Measurements from ENCODE around the gene EPN2. TPM values are rescaled to one million over a fixed set of nuclear protein-coding genes. Genes with fewer than 3 reads are reported as not detected.
A peak's percentile ranks its signal among the peaks of the same experiment; 100 is the strongest.
"Not testable (repeated sequence)": the region's sequence is repeated elsewhere in the genome, so short reads cannot be mapped to it uniquely, and the experiment has no call there.

The EPN2 gene
- 10 to 100 TPM; 18.0 to 32.3 (median 20.7) TPM for total RNA-seq

- Histone ChIP-seq H3K4me3 (peak within 1 kb of the TSS; percentile 70 to 100 (median 95)), H3K27ac (peak within 1 kb of the TSS; percentile 68 to 97), H3K4me1 (replicated peaks in 1 of 2) (peaks cover 7 to 12% of the 10 kb centered on the region in 2 donors)
- in situ Hi-C loops (cut with MboI; ENCODE audit: low pct_unique_long_range_greater_than_20kb in 2 of 9, low sequenced_read_pairs in 9 of 9, unreplicated experiment in 9 of 9); ATAC-seq (replicated peaks in 6 of 8): not testable (repeated sequence)
- WGBS, 10 experiments, result no CpG with 5 or more reads among the region's 31 CpGs
Measured at GRCh38 chr17:19237139-19237388, at the start of gene EPN2. Gene EPN2, plus strand, starts transcription at chr17:19237366. Its CDS starts 45,754 bp downstream, at chr17:19283120.

DNA sequence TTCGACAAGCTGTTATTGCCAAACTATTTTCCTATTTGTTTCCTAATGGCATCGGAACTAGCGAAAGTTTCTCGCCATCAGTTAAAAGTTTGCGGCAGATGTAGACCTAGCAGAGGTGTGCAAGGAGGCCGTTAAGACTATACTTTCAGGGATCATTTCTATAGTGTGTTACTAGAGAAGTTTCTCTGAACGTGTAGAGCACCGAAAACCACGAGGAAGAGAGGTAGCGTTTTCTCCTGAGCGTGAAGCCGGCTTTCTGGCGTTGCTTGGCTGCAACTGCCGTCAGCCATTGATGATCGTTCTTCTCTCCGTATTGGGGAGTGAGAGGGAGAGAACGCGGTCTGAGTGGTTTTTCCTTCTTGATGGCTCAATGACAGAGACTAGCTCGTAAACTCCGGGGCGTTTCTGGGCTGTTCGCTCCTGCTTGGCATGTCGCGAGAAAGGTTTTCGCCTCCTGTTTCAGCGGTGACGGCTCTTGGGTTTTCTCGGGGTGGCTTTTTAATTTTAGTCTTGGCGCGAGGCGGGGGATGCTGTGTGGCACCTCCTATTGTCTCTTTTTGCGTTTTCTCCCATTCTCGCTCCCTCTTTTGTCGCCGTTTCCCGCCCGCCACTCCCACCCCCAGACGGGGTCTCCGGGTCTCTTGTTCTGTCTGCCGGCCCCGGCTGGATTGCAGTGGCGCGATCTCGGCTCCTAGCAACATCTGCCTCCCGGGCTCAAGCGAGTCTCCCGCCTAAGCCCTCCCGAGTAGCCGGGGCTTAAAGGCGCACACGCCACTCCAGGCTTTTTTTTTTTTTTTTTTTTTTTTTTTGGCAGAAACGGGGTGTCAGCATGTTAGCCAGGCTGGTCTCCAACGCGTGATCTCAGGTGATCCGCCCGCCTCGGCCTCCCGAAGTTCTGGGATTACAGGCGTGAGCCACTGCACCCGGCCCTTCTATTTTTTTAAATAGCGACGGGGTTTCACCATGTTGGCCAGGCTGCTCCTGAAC lies 49.0 kb upstream of the EPN2 start:
- H3K4me1 ChIP-seq (replicated peaks in 1 of 2); in situ Hi-C loops (cut with MboI; ENCODE audit: low pct_unique_long_range_greater_than_20kb in 2 of 9, low sequenced_read_pairs in 9 of 9, unreplicated experiment in 9 of 9); H3K27ac ChIP-seq; H3K4me3 ChIP-seq: not testable (repeated sequence)
- peak in 5 of 8 experiments; percentile 48 to 60 (median 55) for ATAC-seq (replicated peaks in 6 of 8)
- WGBS, 10 experiments, result no CpG with 5 or more reads among the region's 62 CpGs

DNA sequence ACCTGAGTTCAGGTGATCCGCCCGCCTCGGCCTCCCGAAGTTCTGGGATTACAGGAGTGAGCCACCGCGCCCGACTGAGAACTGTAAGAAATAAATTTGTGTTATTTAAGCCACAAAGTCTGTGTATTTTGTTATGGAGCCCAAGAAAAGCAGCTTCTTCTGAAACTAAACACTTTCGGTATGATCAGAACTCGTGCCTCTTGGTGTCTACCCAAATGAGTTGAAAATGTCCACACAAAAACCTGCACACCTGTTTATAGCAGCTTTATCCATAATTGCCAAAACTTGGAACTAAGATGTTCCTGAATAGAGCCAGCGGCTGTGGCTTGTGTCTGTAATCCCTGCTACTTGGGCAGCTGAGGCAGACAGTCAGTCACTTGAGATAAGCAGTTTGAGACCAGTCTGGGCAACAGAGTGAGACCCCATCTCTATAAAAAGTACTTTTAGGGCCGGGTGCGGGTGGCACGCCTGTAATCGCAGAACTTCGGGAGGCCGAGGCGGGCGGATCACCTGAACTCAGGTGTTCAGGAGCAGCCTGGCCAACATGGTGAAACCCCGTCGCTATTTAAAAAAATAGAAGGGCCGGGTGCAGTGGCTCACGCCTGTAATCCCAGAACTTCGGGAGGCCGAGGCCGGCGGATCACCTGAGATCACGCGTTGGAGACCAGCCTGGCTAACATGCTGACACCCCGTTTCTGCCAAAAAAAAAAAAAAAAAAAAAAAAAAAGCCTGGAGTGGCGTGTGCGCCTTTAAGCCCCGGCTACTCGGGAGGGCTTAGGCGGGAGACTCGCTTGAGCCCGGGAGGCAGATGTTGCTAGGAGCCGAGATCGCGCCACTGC lies 48.1 kb upstream of the EPN2 start:
- H3K27ac ChIP-seq; in situ Hi-C loops (cut with MboI; ENCODE audit: low pct_unique_long_range_greater_than_20kb in 2 of 9, low sequenced_read_pairs in 9 of 9, unreplicated experiment in 9 of 9); H3K4me1 ChIP-seq (replicated peaks in 1 of 2); H3K4me3 ChIP-seq: not testable (repeated sequence)
- ATAC-seq (replicated peaks in 6 of 8), result peak; percentile 81 to 91 (median 89)
- WGBS, 10 experiments, result no CpG with 5 or more reads among the region's 39 CpGs

DNA sequence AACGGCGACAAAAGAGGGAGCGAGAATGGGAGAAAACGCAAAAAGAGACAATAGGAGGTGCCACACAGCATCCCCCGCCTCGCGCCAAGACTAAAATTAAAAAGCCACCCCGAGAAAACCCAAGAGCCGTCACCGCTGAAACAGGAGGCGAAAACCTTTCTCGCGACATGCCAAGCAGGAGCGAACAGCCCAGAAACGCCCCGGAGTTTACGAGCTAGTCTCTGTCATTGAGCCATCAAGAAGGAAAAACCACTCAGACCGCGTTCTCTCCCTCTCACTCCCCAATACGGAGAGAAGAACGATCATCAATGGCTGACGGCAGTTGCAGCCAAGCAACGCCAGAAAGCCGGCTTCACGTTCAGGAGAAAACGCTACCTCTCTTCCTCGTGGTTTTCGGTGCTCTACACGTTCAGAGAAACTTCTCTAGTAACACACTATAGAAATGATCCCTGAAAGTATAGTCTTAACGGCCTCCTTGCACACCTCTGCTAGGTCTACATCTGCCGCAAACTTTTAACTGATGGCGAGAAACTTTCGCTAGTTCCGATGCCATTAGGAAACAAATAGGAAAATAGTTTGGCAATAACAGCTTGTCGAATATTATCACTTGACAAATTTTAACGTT lies 47.3 kb upstream of the EPN2 start:
- ATAC-seq (replicated peaks in 6 of 8); in situ Hi-C loops (cut with MboI; ENCODE audit: low pct_unique_long_range_greater_than_20kb in 2 of 9, low sequenced_read_pairs in 9 of 9, unreplicated experiment in 9 of 9); H3K4me1 ChIP-seq (replicated peaks in 1 of 2); H3K27ac ChIP-seq; H3K4me3 ChIP-seq: not testable (repeated sequence)
- no CpG with 5 or more reads among the region's 36 CpGs for WGBS, 10 experiments

DNA sequence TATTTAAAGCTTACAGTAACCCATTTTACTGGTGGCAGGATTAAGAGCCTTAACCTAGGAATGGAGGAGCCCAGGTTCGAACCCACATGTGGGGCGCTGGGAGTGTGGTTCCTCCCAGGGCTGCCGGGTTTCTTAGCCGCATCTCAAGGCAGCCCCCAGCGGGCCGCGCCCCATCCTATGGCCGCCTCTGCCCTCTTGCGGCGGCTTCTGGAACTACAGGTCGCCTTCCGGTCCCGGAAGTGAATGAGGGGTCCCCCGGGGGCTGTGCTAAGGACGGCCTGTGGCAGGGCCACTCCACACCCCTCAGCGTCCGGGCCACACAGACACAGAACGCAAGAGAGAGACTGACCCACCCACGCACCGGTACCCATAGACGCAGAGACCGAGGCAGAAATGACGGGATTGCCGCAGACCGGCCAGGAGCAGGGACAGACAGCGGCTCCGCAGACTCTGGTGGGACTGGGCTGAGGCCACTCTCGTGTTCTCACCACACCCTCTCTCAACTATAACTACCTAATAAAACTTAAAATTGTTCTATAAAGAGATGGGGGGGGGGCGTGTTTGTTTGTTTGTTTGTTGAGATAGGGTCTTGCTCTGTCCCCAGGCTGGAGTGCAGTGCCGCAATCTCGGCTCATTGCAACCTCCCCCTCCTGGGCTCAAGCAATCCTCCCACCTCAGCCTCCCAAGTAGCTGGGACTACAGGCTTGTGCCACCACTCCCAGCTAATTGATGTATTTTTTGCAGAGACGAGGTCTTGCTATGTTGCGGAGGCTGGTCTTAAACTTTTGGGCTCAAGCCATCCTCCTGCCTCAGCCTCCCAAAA lies 40.6 kb upstream of the EPN2 start:
- no CpG with 5 or more reads among the region's 33 CpGs for WGBS, 10 experiments
- ATAC-seq (replicated peaks in 6 of 8), result peak; percentile 96 to 98 (median 98)
- H3K4me1 ChIP-seq (replicated peaks in 1 of 2); H3K4me3 ChIP-seq; in situ Hi-C loops (cut with MboI; ENCODE audit: low pct_unique_long_range_greater_than_20kb in 2 of 9, low sequenced_read_pairs in 9 of 9, unreplicated experiment in 9 of 9); H3K27ac ChIP-seq: not testable (repeated sequence)

GRCh38 chr17:19202448-19202847 lies 34.7 kb upstream of the EPN2 start:
- H3K4me1 ChIP-seq (replicated peaks in 1 of 2); H3K27ac ChIP-seq; in situ Hi-C loops (cut with MboI; ENCODE audit: low pct_unique_long_range_greater_than_20kb in 2 of 9, low sequenced_read_pairs in 9 of 9, unreplicated experiment in 9 of 9); H3K4me3 ChIP-seq: not testable (repeated sequence)
- no CpG with 5 or more reads among the region's 20 CpGs for WGBS, 10 experiments
- ATAC-seq (replicated peaks in 6 of 8), result peak; percentile 93 to 100 (median 98)

- H3K27ac ChIP-seq; H3K4me3 ChIP-seq; H3K4me1 ChIP-seq (replicated peaks in 1 of 2); in situ Hi-C loops (cut with MboI; ENCODE audit: low pct_unique_long_range_greater_than_20kb in 2 of 9, low sequenced_read_pairs in 9 of 9, unreplicated experiment in 9 of 9): not testable (repeated sequence)
- WGBS, 10 experiments, result no CpG with 5 or more reads among the region's 3 CpGs
- peak; percentile 9 to 72 (median 58) for ATAC-seq (replicated peaks in 6 of 8)
Measured at GRCh38 chr17:19203429-19203828, 33.7 kb upstream of the EPN2 start.

DNA sequence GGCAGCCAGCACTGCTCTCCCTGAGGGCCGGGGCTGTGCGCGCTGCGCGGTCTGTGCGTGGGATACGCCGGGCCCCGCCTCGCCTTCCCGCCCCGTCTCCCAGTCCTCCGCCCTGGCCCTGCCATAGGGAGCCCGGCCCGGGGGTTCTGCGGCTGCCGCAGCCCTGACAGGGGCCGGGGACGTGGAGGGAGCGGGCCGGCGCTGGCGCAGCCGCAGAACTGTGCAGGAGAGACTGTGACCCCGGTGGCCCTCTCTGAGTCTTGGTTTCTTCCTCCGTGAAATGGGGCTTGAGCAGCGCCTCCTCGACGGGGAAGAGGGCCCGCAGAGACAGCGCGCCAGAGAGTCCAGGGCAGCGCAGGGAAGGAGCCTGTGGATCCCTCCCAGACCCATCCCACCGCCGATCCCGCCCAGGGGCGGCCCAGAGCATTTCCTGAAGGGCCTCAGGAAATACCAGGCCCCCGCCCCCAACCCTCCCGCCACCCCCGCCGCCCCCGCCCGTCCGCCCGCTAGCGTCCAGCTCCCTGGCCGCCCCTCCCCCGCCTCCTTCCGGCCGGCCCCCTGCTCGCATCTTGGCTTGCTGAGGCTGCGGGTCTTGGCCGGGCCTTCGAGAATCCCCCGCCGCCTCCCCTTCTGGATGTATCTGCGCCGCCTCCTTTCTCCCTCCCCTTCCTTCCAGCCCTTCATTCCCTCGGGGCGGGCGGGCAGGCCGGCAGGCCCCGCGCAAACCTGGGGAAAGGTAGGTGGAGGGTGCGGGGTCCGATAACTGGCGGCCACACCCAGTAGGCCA lies 21.9 kb upstream of the EPN2 start:
- in situ Hi-C loops (cut with MboI; ENCODE audit: low pct_unique_long_range_greater_than_20kb in 2 of 9, low sequenced_read_pairs in 9 of 9, unreplicated experiment in 9 of 9); H3K27ac ChIP-seq; H3K4me1 ChIP-seq (replicated peaks in 1 of 2); H3K4me3 ChIP-seq: not testable (repeated sequence)
- WGBS, 10 experiments, result no CpG with 5 or more reads among the region's 67 CpGs
- peak; percentile 63 to 92 (median 72) for ATAC-seq (replicated peaks in 6 of 8)

DNA sequence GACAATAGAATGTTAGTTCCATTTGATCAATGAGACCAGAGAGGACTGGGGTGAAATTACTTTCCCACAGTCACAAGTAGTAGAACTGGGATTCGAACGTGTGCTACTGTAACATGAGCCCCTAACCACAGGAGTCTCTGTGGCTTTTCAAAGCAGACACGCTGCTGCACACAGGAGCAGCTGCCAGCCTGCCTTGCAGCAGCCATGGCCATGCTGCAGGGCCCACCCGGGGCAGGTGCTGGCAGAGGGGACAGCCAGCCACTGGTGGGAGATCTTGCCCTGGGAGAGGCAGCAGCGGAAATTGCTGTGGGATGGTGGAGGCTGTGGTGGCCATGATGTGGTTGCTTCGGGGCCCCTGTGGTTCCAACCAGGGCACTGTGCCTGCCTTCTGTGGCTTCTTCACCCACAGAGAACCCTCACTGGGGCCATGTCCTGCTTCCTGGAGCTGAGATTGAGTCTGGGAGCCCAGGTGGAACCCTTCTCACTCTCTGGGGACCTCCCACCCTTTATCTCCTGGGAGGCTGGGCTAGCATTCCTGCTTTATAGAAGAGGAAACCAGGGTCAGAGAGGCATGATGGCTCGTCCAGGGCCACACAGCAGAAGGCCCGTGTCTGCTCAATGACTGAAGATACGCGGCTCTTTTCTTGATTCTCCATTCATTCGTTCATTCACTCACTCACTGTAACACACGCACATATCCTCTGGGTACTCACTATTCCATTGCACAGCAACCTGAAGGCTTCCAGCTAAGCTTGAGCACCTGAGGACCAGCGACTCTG lies 20.8 kb upstream of the EPN2 start:
- in situ Hi-C loops (cut with MboI; ENCODE audit: low pct_unique_long_range_greater_than_20kb in 2 of 9, low sequenced_read_pairs in 9 of 9, unreplicated experiment in 9 of 9), result not testable (repeated sequence)

DNA sequence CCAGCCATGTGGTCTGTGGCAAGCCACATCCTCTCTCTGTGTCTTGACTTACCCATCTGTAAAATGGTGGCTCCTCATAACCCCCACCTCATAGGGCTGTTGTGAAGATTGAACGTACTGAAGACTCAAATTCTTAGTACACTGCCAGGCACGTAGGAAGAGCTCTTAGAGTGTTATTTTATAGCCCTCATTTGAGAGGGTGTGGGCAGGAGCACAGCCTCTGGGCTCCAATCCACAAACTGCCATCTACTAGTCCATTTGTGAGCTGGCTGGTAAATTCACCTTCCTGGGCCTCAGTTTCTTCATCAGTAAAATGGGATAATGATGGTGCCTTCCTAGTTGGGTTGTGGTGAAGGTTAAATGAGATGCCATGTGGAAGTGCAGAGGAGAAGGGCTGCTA lies 18.3 kb upstream of the EPN2 start:
- ATAC-seq (replicated peaks in 6 of 8); H3K4me3 ChIP-seq; in situ Hi-C loops (cut with MboI; ENCODE audit: low pct_unique_long_range_greater_than_20kb in 2 of 9, low sequenced_read_pairs in 9 of 9, unreplicated experiment in 9 of 9); H3K4me1 ChIP-seq (replicated peaks in 1 of 2); H3K27ac ChIP-seq: not testable (repeated sequence)
- WGBS, 10 experiments, result no CpG with 5 or more reads among the region's 2 CpGs

More for the DNA sequence above, 20.8 kb upstream of the EPN2 start:
- not testable (repeated sequence) for H3K4me1 ChIP-seq (replicated peaks in 1 of 2); ATAC-seq (replicated peaks in 6 of 8); H3K4me3 ChIP-seq; H3K27ac ChIP-seq
- no CpG with 5 or more reads among the region's 13 CpGs for WGBS, 10 experiments

GRCh38 chr17:19219384-19219783 lies 17.8 kb upstream of the EPN2 start:
- H3K4me3 ChIP-seq; H3K27ac ChIP-seq; H3K4me1 ChIP-seq (replicated peaks in 1 of 2); in situ Hi-C loops (cut with MboI; ENCODE audit: low pct_unique_long_range_greater_than_20kb in 2 of 9, low sequenced_read_pairs in 9 of 9, unreplicated experiment in 9 of 9): not testable (repeated sequence)
- WGBS, 10 experiments, result no CpG with 5 or more reads among the region's 11 CpGs
- peak in 3 of 8 experiments; percentile 7 to 67 (median 65) for ATAC-seq (replicated peaks in 6 of 8)
